C4-2B (cell line): ENCODE results near the gene EVI5.

ENCODE experiments used
- ZFX ChIP-seq: fragments of 450-650 bp; IDR thresholded peaks from 2 replicates; pipeline ENCODE4 v1.6.1; 2017
- TF ChIP-seq, protein P1 (sequence below): fragments of 450-650 bp; conservative IDR thresholded peaks from 2 replicates; pipeline ENCODE4 v1.5.1; 2017; ENCODE audit warnings: mild to moderate bottlenecking

- TF ChIP-seq, protein P1, sequence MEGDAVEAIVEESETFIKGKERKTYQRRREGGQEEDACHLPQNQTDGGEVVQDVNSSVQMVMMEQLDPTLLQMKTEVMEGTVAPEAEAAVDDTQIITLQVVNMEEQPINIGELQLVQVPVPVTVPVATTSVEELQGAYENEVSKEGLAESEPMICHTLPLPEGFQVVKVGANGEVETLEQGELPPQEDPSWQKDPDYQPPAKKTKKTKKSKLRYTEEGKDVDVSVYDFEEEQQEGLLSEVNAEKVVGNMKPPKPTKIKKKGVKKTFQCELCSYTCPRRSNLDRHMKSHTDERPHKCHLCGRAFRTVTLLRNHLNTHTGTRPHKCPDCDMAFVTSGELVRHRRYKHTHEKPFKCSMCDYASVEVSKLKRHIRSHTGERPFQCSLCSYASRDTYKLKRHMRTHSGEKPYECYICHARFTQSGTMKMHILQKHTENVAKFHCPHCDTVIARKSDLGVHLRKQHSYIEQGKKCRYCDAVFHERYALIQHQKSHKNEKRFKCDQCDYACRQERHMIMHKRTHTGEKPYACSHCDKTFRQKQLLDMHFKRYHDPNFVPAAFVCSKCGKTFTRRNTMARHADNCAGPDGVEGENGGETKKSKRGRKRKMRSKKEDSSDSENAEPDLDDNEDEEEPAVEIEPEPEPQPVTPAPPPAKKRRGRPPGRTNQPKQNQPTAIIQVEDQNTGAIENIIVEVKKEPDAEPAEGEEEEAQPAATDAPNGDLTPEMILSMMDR: no peak
- TF ChIP-seq ZFX: no peak
Measured at GRCh38 chr1:92466683-92467352, 318.1 kb downstream of the EVI5 start.
